Endodermal cell (in vitro differentiated cells): ENCODE results near the gene STK39. TPM values are rescaled to one million over a fixed set of nuclear protein-coding genes. Genes with fewer than 3 reads are reported as not detected.

Experiments
- DNase-seq: peaks from one replicate; pipeline ENCODE4 v3.0.0-alpha.2; 2017
- H3K27ac ChIP-seq: 2 replicates; pipeline ENCODE4 v1.5.1; 2013; ENCODE audit warnings: mild to moderate bottlenecking, low read depth, low read length, moderate library complexity
- H3K27me3 ChIP-seq: 2 replicates; pipeline ENCODE4 v1.6.1; 2013; ENCODE audit warnings: mild to moderate bottlenecking, low read length, moderate library complexity; ENCODE audit not compliant: insufficient read depth, control insufficient read depth, poor library complexity, severe bottlenecking
- H3K36me3 ChIP-seq: 2 replicates; pipeline ENCODE4 v1.7.0; 2013; ENCODE audit warnings: mild to moderate bottlenecking, low read length, moderate library complexity; ENCODE audit not compliant: control insufficient read depth, insufficient read depth
- H3K4me1 ChIP-seq: one replicate; pipeline ENCODE4 v1.7.0; 2013; ENCODE audit warnings: low read length; ENCODE audit not compliant: control insufficient read depth, insufficient read depth
- H3K4me3 ChIP-seq: 2 replicates; pipeline ENCODE4 v1.5.1; 2013; ENCODE audit warnings: mild to moderate bottlenecking, low read length, moderate library complexity
- H3K9ac ChIP-seq: 2 replicates; pipeline ENCODE4 v1.6.1; 2013; ENCODE audit warnings: mild to moderate bottlenecking, low read length, moderate library complexity; ENCODE audit not compliant: poor library complexity, severe bottlenecking; ENCODE audit errors: extremely low read depth
- H3K9me3 ChIP-seq: 2 replicates; pipeline ENCODE4 v1.6.1; 2013; ENCODE audit warnings: mild to moderate bottlenecking, low read length, moderate library complexity; ENCODE audit not compliant: control insufficient read depth
- H3K27ac Mint-ChIP-seq: 2 replicates; pipeline ENCODE4 v1.8.0; 2020; ENCODE audit warnings: mixed read lengths
- H3K27me3 Mint-ChIP-seq: 2 replicates; pipeline ENCODE4 v1.8.0; 2021; ENCODE audit warnings: mild to moderate bottlenecking, mixed read lengths; ENCODE audit not compliant: insufficient read depth
- H3K36me3 Mint-ChIP-seq: 2 replicates; pipeline ENCODE4 v1.8.0; 2020; ENCODE audit warnings: low read depth, mixed read lengths
- H3K4me1 Mint-ChIP-seq: 2 replicates; pipeline ENCODE4 v1.8.0; 2020; ENCODE audit warnings: mixed read lengths
- H3K4me3 Mint-ChIP-seq: 2 replicates; pipeline ENCODE4 v1.8.0; 2020; ENCODE audit warnings: mild to moderate bottlenecking, moderate library complexity, mixed read lengths
- H3K9me3 Mint-ChIP-seq: 2 replicates; pipeline ENCODE4 v1.8.0; 2020; ENCODE audit warnings: mild to moderate bottlenecking, mixed read lengths
- WGBS, 2 experiments: methylation state at CpG; one replicate each; pipeline versions ENCODE4 v1.1.5 to v1.1.7; 2013; ENCODE audit warnings: missing lambda C conversion rate in 2 of 2, mixed read lengths in 1 of 2; ENCODE audit not compliant: insufficient coverage in 1 of 2, insufficient read length in 1 of 2; 5-methylcytosine and 5-hydroxymethylcytosine counted together
- total RNA-seq, 2 donors: library from RNA; stranded (reverse); fragmentation: NEBNext Ultra II Directional in 1 of 2; extraction: Animal tissue kit (Norgen Biotek cat#: 25700) in 1 of 2; gene quantifications; 2 replicates in 1 of 2; 3 replicates in 1 of 2; pipeline ENCODE4 v1.2.1, GENCODE V29; 2021
- TF ChIP-seq, protein P1 (sequence below): fragments of 200-600 bp; sonication (generic); conservative IDR thresholded peaks from 2 replicates; pipeline ENCODE4 v1.5.0; 2021; ENCODE audit warnings: antibody characterized with exemption, mild to moderate bottlenecking

Gene STK39
- total RNA-seq, 2 donors from 2014 or later = 22.3 to 31.5 TPM

GRCh38 chr2:168183308-168183997 is 63.9 kb downstream of the STK39 start:
- H3K27me3 Mint-ChIP-seq = no peaks in the 10 kb centered on the region
- WGBS, 2 experiments = 92 to 100% methylated on average over 2 to 4 of the region's 4 CpGs
- no peaks in the 10 kb centered on the region for H3K9me3 Mint-ChIP-seq
- Histone ChIP-seq H3K4me3 (no peak overlapping the region), H3K9me3 (no peaks in the 10 kb centered on the region), H3K4me1 (peaks cover 3% of the 10 kb centered on the region), H3K27ac (no peak overlapping the region), H3K9ac (no peak overlapping the region), H3K27me3 (no peaks in the 10 kb centered on the region), H3K36me3 (no peaks in the 10 kb centered on the region)
- no peaks in the 10 kb centered on the region for H3K36me3 Mint-ChIP-seq
- TF ChIP-seq, protein P1, sequence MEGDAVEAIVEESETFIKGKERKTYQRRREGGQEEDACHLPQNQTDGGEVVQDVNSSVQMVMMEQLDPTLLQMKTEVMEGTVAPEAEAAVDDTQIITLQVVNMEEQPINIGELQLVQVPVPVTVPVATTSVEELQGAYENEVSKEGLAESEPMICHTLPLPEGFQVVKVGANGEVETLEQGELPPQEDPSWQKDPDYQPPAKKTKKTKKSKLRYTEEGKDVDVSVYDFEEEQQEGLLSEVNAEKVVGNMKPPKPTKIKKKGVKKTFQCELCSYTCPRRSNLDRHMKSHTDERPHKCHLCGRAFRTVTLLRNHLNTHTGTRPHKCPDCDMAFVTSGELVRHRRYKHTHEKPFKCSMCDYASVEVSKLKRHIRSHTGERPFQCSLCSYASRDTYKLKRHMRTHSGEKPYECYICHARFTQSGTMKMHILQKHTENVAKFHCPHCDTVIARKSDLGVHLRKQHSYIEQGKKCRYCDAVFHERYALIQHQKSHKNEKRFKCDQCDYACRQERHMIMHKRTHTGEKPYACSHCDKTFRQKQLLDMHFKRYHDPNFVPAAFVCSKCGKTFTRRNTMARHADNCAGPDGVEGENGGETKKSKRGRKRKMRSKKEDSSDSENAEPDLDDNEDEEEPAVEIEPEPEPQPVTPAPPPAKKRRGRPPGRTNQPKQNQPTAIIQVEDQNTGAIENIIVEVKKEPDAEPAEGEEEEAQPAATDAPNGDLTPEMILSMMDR = no peak
- no peak overlapping the region for H3K4me3 Mint-ChIP-seq
- H3K4me1 Mint-ChIP-seq = peaks cover 56% of the 10 kb centered on the region
- no peak for DNase-seq
- no peak overlapping the region for H3K27ac Mint-ChIP-seq

GRCh38 chr2:168182550-168183249 is 64.7 kb downstream of the STK39 start:
- H3K36me3 Mint-ChIP-seq = no peaks in the 10 kb centered on the region

GRCh38 chr2:168181825-168182224 is 65.6 kb downstream of the STK39 start:
- Histone ChIP-seq H3K4me1 (peaks cover 3% of the 10 kb centered on the region), H3K9ac (no peak overlapping the region), H3K36me3 (no peaks in the 10 kb centered on the region), H3K4me3 (no peak overlapping the region), H3K27ac (no peak overlapping the region), H3K27me3 (no peaks in the 10 kb centered on the region), H3K9me3 (no peaks in the 10 kb centered on the region)
- no peak for DNase-seq
- Mint-ChIP-seq H3K9me3 (no peaks in the 10 kb centered on the region), H3K4me1 (peaks cover 56% of the 10 kb centered on the region), H3K27ac (no peak overlapping the region), H3K36me3 (no peaks in the 10 kb centered on the region), H3K27me3 (no peaks in the 10 kb centered on the region), H3K4me3 (no peak overlapping the region)
- WGBS, 2 experiments = 88 to 96% methylated on average over 4 of the region's 4 CpGs
- TF ChIP-seq, protein P1 = no peak

More at GRCh38 chr2:168182550-168183249, 64.7 kb downstream of the STK39 start:
- Histone ChIP-seq H3K4me3 (no peak overlapping the region), H3K36me3 (no peaks in the 10 kb centered on the region), H3K9me3 (no peaks in the 10 kb centered on the region), H3K27me3 (no peaks in the 10 kb centered on the region), H3K9ac (no peak overlapping the region), H3K4me1 (peaks cover 3% of the 10 kb centered on the region), H3K27ac (no peak overlapping the region)
- Mint-ChIP-seq H3K27ac (no peak overlapping the region), H3K9me3 (no peaks in the 10 kb centered on the region), H3K4me1 (peaks cover 56% of the 10 kb centered on the region), H3K27me3 (no peaks in the 10 kb centered on the region), H3K4me3 (no peak overlapping the region)
- TF ChIP-seq, protein P1 = no peak
- WGBS, 2 experiments = 91 to 96% methylated on average over 5 of the region's 5 CpGs
- DNase-seq = no peak
